22Rv1 (cell line): ENCODE results near the gene PTK7.

Experiments
- CTCF ChIP-seq: fragments of 450-650 bp; IDR thresholded peaks from 2 replicates; pipeline ENCODE4 v1.5.1; 2017; ENCODE audit warnings: mild to moderate bottlenecking
- ZFX ChIP-seq: fragments of 450-650 bp; IDR thresholded peaks from 2 replicates; pipeline ENCODE4 v1.6.1; 2017; ENCODE audit warnings: antibody characterized with exemption, borderline replicate concordance

- TF ChIP-seq CTCF, result no peak
- no peak for TF ChIP-seq ZFX
Observed at GRCh38 chr6:43093436-43094289, 17.5 kb downstream of the PTK7 start.
